MV-4-11 (cell line): ENCODE data around the gene GJA5.

ENCODE experiments used
- DNase-seq: peaks from one replicate; lab custom pipeline; 2025; lab: John Stamatoyannopoulos, UW

The GJA5 gene

DNA sequence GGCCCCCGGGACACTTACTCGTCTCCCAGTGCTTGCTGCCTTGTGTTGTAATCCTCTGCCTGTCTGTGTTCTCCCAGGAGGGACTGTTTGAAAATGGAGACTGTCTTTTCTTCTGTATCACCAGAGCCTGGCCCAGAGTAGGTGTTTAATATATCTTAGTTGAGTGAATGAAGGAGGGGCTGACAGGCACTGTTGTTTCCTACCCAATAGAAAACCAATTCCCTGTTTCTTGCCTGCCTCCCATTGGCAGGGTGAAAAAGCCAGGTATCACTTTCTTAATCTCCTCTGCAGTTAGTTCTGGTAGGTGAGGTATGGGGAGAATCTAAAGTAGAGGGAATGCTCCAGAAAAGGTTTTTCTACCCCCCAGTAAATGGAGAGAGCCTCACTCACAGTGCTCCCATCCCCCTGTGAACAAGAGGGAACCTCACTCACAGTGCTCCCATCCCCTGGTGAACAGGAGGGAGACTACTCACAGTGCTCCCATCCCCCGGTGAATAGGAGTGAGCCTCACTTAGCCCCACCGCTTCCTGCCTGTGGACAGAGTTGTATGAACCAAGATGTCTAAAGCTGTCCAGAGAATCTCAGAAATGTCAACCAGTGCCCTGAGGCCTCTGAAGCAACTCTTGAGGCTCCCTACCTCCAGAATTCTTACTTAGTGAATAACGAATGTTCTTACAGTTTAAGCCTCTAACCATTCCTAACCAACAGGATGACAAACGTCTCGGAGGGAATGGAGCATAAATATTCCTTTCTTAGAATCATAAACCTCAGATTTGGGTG is at the start of gene GJA5:
Gene GJA5 (minus strand): TSS at position 122 of the 780 bp plus-strand sequence. CDS start 1,364 bp downstream, outside the sequence.
- DNase-seq: no peak

DNA sequence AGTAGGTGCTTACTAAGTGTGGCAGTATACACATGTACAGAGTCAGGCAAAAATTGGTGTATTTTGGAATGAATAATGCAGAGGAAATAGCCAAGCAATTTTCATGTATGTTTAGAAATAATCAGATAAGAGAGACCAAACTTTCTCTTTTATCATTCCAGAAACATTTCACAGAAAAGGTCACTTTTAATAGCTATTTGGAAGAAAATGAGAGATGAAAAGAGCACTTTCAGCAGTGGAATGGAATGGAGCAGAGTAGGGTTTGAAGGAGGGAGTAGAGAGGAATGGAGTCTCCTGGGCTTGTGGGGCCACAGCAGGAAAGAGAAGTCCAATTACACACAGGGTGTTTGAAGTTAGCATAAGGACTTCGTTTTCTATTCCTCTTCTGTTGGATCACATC is 48.8 kb upstream of the GJA5 start:
- no peak for DNase-seq

DNA sequence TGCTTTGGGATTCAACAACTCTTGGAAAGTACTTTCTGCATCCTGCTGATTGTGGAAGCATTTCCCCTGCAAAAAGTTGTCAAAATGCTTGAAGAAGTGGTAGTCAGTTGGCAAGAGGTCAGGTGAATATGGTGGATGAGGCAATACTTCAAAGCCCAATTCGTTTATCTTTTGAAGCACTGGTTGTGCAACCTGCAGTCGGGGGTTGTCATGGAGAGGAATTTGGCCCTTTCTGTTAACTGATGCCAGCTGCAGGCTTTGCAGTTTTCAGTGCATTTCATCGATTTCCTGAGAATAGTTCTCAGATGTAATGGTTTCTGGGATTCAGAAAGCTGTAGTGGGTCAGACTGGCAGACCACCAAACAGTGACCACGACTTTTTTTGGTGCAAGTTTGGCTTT is 47.6 kb upstream of the GJA5 start:
- peak; percentile 8 for DNase-seq

DNA sequence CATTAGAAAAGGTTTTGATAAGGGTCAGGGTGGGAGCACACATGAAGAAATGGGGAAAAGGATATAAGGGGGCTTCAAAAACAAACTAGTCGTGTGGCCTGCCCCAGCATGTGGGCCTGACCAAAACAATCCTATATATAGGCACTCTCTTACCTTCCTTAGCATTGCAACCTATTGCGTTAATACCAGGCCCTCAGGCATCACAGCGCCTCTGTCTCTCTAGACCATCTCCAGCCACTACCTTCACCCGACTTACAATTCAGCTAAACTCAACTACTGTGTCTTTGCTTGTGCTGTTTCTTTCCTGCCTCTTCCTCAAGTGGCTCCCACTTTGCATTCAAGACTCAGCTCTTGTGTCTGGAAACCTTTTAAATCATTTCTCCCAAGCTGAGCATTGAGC is 47.0 kb upstream of the GJA5 start:
- no peak for DNase-seq

DNA sequence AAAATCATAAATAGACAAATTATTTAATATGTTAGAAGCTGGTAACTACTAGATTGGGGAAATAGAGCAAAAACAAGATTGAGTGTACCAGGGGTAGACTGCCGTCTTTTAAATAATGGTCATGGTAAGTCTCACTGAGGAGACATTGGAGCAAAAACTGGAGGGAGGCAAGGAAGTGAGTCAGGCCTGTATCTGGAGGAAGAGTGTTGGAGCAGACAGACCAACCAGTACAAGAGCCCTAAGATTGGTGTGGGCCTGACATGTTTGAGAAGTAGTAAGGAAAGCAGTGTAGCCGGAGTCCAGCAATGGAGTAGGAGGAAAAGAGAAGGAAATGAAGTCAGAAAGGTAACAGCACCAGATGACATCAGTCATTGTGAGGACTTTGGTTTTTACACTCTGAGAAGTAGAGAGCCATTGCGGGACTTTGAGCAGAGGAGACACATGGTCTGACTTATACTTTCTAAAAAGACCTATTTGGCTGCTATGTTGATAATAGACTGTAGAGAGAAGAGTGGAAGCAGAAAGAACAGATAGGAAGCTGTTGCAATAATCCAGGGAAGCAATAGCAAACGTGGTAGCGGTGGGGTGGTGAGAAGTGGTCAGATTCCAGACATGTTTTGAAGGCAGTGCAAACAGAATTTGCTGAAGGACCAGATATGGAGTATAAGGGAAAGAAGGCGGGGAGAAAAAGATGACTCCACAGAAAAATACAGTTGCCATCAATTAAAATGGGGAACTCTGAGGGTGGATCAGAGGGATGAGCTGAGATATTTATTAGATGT is 44.7 kb upstream of the GJA5 start:
- no peak for DNase-seq

DNA sequence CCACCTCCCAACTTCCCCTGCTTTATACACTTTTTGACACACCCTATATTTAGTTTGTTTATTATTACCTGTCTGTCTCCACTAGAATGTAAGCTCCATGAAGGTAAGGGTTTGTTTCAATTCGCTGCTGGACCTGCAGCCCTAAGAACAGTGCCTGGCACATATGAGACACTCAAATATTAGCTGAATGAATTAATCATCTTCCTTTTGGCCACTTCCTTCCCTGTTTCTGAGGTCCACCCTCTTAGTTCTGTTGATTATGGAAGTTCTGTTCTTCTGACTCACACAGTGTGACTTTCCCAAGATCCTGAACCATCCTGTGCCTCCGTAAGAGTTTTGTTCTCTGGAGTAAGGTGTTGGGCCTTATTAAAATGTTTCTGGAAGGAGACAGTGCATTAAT is 40.4 kb upstream of the GJA5 start:
- DNase-seq: no peak

DNA sequence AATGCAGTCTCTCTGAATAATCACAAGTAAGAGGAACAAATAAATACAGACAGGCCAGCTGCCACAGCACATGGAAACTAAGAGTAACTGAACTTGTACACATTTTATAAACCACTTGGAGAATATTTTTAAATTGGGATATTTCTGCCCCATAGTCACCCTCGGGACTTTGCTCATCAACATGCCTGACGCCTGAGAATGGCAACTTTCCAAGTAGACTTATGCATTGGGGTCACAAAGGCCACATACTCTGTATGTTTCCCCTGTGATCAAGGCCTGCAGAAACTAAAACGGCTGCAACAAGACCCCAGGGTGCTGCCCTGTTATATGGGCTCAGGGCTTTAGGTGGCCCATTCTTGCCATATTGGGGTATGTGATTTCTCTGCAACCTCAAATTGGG is 38.3 kb upstream of the GJA5 start:
- no peak for DNase-seq

DNA sequence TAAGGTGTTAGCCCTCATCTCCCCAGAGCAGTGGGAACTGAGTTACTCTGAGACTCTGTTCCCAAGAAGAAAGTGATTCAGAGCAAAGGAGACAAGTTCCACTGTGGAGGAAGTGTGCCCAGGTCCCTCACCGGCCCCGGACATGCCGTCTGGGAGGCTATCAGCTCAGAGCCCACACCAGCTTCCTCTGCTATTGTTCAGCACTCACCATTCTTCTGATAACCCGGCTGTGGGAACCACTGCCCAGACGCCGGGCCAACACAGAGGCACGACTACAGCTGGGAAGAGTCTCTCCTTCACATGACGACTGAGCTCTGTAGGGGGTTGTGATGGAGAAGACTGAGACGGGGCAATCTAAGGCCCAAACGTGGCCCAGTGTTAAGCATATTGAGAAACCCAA is 34.2 kb upstream of the GJA5 start:
- no peak for DNase-seq

DNA sequence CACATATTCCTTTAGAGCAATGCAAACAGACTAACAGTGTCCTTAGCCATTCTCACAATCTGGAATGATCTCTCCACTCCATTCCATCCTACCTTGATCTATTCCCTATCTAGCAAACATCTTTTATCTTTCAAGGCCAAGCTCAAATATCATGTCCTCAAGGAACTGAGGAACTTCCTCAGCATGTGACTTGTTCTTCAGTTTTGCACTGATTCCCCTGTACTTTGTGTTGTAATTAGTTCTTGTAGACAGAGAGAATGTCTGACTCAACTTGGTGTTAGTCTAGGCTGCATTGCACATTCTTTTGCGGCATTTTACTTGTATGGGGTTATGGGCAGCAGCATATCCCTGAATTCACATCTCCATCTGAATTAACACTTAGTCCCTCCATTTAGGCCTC is 31.5 kb upstream of the GJA5 start:
- DNase-seq: no peak

DNA sequence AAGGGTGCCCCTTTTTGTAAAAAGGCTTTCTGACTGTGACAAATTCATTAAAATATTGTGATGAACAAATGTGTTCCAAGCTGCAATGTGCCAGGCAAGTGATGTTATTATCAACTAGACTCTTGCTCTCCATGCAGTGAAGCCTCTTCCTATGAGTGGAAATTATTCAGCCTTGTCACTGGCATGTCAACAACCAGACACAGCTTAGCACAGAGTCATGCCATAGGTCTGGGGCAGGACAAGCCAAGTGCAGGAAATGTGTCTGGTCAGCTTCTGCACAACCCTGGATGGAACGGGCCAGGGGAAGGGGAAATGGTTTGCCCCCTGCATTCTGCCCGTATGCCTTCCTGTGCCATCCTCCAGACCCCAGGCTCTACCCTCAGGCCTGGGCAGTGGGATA is 27.4 kb upstream of the GJA5 start:
- no peak for DNase-seq

DNA sequence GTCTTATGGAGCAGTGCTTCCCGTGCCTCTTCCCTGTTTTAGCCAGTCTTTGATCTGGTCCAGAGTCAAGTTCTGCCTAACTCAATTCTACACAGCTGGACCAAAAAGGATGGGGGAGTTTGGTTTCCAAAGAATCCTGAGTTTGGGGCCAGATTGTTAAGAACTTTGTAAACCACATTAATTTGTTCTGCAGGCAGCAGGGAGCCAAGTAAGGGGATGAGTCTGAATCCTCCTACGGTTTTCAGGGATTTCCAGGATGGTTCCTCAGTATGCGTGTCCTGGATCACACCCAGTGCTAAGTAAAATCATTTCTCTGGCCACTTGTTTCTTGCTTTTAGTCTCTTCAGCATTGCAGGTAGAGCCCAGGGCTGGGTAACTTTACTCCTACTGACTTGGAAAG is 26.1 kb upstream of the GJA5 start:
- DNase-seq: no peak

DNA sequence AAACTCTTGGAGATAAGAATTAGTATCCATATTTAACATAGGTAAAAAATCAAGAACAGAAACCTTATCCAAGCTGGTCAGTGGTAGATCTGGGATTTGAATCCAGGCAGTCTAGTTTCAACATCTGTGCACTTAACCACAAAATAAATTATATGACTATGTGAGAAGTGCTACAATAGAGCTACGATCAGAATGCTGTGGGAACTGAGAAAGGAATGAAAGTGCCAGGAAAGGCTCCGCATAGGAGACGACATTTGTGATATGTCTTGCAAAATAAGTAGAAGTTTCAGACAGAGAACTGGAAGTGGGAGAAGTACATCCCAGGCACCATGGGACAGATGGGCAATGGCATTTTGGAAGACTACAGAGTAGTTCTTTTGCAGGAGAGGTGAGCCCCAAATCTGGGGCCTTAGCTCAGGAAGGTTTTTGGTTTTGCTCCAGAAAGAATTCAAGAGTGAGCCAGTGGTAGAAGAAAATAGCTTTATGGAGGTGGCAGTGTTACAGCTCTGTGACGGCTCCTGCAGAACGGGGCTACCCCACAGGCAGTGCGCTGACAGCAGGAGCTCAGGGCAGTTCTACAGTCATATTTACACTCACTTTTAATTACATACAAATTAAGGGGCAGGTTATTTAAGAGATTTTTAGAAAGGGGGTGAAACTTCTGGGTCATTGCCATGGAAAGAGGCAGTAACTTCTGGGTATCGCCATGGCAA is 25.5 kb upstream of the GJA5 start:
- DNase-seq: no peak

DNA sequence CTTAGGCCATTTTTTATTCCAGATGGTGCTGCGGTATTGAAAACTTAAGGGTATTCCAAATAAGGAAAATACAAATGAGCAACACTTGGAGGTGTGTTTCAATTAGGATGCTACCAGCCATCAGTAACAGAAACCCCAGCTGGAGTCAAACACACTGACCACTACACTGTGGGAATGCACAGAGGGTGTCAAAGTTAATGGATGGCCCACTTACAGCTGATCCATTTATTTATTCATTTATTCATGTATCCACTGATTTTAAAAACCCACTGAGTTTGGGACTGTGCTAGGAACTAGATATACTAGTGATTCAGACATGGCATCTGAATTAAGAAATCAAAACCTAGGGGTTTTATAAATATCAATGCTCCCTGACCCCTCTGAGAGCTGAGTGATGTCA is 24.5 kb upstream of the GJA5 start:
- DNase-seq: no peak

DNA sequence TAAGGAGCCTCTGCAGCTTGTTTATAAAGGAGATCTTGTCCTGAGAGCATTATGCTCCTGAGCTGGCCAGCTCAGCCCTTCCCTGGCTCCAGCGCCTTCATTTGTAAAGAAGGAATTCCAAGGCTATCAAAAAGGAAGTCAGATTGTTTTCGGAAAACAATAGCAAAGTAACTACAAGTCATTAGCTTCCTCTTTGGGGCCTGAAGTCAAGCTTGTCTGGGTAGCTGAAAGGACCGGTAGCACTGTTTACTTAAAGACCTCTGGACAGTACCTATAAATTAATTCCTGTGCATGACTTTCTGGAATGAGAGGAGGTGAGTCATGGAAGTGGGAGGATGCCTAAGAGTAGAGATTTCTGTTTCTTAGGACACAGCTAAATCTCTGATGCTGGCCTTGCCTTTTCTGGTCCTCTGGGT is 20.7 kb upstream of the GJA5 start:
- no peak for DNase-seq

DNA sequence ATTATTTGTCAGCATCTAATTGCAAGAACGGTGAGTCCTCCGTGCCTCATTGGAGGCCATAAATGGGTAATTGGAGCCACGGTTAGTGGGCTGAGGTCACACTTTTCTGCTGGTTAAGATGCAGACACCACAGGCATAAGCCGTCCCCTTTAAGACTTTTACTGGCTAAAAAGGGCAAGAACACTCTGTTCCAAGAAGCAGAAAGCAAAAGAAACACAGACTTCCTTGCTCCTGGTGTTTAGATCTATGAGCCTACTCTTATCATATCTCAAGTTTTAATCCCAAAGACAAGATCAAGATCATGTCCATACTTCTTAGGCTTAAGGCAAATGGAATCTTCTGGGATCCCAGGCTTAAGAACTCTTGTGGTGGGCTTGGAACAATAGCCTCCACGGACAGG is 17.3 kb upstream of the GJA5 start:
- DNase-seq: no peak

DNA sequence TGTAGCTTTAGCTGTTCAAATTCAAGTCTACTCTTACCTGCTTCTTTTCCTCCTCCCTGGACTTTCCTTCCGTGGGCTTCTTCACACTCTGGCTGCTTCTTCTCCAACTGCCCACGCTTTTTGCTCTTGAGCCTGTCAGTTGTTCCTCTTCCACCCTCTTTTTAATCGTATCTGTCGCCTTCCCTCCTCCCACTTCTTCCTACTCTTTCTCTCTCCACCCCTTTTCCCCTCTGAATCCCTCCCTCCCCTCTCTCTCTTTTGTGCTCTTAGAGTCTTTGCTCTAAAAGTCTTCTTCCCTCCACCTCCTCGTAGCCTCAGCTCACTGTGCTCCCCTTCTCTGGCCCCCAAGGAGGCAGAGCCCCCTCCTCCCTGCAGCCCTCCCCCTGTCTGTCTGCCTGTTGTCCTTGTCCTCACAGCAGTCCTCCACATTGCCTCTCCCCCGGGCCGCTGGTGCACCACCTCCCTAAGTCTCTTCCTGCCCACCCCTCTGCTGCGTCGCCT is 12.9 kb upstream of the GJA5 start:
- no peak for DNase-seq

DNA sequence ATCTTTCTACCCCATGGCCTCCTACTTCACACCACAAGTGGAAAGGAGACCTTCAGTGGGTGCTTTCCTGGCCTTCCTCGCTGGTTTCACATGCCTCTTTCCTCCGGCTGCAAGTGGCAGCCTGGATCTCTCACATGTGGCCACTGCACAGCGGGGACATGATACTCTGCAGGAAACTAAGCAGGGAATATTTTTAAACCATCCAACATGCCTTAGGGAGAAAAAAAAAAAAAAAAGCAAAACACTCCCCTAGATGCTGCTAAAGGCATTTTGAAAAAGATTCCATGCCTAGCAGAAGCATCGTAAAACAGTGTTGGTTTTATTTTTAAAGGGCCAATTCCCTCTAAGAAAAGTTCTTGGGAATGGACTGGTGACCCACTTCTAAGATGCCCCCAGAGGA is 12.2 kb upstream of the GJA5 start:
- DNase-seq: no peak

DNA sequence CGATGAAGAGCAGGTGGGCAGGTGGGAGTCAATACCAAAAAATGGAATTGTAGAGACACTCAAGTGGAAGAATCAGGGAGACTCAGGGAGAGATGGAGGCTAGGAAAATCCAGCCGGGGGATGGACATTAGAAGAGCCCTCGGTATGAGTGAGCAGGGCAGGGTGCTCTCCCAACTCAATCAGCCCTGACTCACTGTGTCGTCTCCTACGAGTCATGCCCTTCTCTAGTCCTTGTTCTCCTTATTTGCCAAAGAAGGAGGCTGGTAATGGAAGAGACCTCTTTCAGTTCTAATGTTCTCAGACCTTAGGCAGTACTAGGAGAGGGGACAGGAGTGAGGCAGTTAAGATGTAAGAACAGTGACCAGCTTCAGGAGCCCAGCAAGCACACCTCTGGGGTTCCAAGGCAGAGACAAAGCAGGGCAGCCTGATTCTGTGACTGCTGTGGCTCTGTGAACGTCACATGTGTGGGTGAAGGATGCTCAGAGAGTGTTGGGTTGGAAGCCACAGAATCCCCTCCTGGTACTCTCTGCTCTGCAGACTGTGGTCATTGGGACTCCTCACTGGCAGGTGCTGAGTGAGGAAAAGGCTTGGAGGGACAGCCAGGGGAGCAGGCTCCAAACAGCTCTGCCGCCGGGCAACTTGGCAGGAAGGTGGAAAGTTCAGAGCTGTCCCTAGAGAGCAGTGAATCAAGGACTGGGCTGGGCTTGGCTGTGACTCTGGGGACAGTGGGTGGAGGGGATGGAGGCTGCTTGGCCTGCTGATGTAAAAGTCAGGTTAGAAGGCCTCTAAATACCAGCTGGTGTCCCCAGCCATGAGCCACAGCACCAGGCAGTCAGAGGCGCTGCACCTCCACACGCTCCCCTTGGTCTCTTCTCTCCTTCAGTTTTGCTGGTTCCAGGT is 11.1 kb upstream of the GJA5 start:
- no peak for DNase-seq

DNA sequence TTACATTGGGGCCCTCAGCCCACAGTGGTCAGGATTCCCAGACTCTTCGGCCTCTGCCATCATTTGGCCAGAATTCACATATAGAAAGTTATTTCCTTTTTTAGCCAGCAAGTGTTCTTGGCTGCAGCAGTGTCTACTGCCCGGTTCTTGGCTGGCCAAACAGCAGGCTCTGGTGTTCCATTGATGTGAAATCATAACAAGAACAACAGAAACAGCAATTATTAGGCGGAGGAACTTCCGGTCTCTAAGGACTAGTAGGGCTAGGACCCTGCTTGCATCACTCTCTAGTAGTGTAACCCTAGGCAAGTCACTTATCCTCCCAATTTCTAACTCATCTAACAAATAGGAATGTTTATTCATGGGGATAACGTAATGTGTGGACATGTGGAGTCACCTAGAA is 8.7 kb upstream of the GJA5 start:
- DNase-seq: no peak

DNA sequence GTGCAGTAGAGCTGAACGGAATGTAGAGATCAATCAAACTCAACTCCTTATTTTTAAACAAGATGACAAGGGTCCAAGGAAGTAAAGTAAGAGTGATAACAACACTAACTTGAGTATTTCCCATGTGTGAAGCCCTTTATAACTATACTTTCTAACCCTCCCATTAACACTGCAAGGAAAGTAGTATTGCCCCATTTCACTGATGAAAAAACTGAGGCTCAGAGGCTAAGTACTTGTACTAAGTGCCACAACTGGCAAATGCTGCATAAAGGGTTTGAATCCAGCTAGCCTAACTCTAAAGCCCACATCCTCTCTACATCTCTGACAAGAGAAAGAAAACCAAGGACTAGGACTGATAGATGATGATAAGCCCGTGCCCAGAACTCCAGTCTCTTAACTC is 8.2 kb upstream of the GJA5 start:
- no peak for DNase-seq

DNA sequence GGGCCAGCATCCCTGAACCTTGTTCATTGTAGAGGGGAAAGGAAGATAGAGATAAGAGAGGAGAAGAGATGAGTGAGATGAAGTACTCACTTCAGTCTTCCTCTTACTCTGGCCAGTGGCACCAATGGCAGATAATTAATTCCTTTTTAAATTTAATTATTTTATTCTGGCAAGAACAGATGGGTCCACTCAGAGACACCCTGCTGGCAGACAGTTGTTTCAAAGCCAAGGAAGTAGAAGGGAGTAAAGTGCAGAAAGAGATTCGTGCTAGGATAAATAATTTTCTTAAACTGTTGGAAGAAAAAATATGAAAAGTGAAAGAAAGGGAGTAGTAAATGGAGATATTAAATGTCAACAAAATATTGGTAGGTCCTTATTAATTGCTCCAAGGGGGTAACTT is 7.7 kb upstream of the GJA5 start:
- DNase-seq: no peak
